ENCODE results near the gene CDH12. TPM values are rescaled to one million over a fixed set of nuclear protein-coding genes. Genes with fewer than 3 reads are reported as not detected.
"Not testable (repeated sequence)": the region's sequence is repeated elsewhere in the genome, so short reads cannot be mapped to it uniquely, and the experiment has no call there.

Gene CDH12
- total RNA-seq, 2 experiments from 2014 or later = not detected

- H3K27ac Mint-ChIP-seq; POLR2A ChIA-PET; ATAC-seq (ENCODE audit: low read depth); DNase-seq; H3K4me3 Mint-ChIP-seq; H3K9me3 Mint-ChIP-seq; H3K36me3 Mint-ChIP-seq; H3K4me1 Mint-ChIP-seq; H3K27me3 Mint-ChIP-seq: not testable (repeated sequence)
Measured at GRCh38 chr5:22139662-22140300, 713.4 kb downstream of the CDH12 start.

GRCh38 chr5:22111320-22111719, 741.8 kb downstream of the CDH12 start:
- Mint-ChIP-seq H3K4me3 (no peak overlapping the region), H3K27me3 (no peaks in the 10 kb centered on the region), H3K4me1 (no peaks in the 10 kb centered on the region), H3K9me3 (no peaks in the 10 kb centered on the region), H3K27ac (no peak overlapping the region), H3K36me3 (no peaks in the 10 kb centered on the region)
- ATAC-seq (ENCODE audit: low read depth) (no peak), DNase-seq (no peak)
- POLR2A ChIA-PET = no interaction called here

DNA sequence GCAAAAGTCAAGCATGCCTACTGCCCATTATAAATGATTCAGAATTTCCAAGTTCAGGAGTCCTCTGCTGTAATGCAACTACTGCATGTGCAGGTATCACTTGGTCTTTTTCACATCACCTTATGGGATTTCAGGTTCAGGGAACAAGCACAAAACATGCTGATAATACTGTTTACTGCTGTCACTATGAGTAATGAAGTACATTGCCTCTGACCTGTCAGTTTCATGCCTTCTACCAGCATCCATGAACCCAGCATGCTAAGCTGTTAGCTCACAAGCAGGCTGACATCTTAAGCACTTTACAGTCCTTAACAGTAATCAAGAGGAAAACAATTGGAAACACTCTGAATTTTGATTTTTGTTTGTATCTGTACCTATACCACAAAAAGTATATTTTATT, 743.8 kb downstream of the CDH12 start:
- H3K9me3 Mint-ChIP-seq = no peaks in the 10 kb centered on the region
- no peak for DNase-seq
- H3K27me3 Mint-ChIP-seq = no peaks in the 10 kb centered on the region
- H3K4me1 Mint-ChIP-seq = no peaks in the 10 kb centered on the region
- ATAC-seq (ENCODE audit: low read depth) = no peak
- H3K36me3 Mint-ChIP-seq = no peaks in the 10 kb centered on the region
- no peak overlapping the region for H3K27ac Mint-ChIP-seq
- no peak overlapping the region for H3K4me3 Mint-ChIP-seq
- POLR2A ChIA-PET = no interaction called here

- Mint-ChIP-seq H3K27me3 (no peaks in the 10 kb centered on the region), H3K36me3 (no peaks in the 10 kb centered on the region), H3K9me3 (no peaks in the 10 kb centered on the region), H3K4me3 (no peak overlapping the region), H3K4me1 (no peaks in the 10 kb centered on the region), H3K27ac (no peak overlapping the region)
- POLR2A ChIA-PET = no interaction called here
- ATAC-seq (ENCODE audit: low read depth) (no peak), DNase-seq (no peak)
Measured at GRCh38 chr5:22108545-22108944, 744.6 kb downstream of the CDH12 start.

DNA sequence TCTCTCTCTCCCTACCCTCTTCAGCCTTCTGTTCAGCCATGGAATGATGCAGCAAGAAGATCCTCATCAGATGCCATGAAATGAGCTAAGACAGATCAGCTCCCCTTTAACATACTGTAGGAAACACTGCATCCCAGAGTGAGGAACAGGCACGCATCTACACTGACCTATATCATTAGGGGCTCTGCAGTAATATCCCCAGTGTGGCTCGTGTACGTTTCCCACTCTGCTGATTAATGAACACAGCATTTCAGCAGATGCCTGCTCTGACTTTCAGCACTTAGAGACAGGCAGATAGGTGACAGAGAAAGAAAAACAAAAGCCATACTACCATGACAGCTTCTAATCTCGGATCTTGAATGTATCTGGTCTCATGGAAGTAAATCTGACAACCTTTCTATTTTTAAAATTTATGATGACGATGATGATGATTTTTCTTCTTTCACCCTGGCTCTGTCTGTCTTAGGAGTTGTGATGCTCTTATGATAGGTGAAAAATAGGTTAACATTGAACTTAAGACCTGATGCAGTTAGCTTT, 750.3 kb downstream of the CDH12 start:
- POLR2A ChIA-PET = no interaction called here
- no peak for ATAC-seq (ENCODE audit: low read depth)
- no peaks in the 10 kb centered on the region for H3K4me1 Mint-ChIP-seq
- no peaks in the 10 kb centered on the region for H3K9me3 Mint-ChIP-seq
- no peak overlapping the region for H3K27ac Mint-ChIP-seq
- no peak for DNase-seq
- no peaks in the 10 kb centered on the region for H3K27me3 Mint-ChIP-seq
- H3K4me3 Mint-ChIP-seq = no peak overlapping the region
- H3K36me3 Mint-ChIP-seq = no peaks in the 10 kb centered on the region

DNA sequence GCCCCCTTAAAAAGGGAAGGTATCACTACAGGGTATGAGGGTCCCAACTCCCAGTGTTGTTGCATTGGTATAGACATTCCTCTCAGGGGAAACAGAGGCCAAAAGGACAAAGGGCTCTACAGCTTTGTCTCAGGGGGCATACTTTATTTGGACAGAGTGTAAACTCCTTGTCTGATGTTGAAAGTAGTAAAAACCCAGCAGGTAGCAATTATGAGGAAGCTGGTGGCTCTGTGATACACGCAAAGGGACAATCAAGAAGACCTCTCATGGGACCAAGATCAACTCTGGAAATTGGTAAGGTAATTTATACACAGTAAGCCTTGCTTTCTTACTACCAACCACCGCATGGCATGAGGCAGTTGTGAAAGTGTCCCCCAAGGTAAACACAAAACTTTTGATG, 764.6 kb downstream of the CDH12 start:
- Mint-ChIP-seq H3K9me3 (no peaks in the 10 kb centered on the region), H3K27me3 (no peaks in the 10 kb centered on the region), H3K36me3 (no peaks in the 10 kb centered on the region), H3K4me1 (no peaks in the 10 kb centered on the region), H3K27ac (no peak overlapping the region), H3K4me3 (no peak overlapping the region)
- DNase-seq (no peak), ATAC-seq (ENCODE audit: low read depth) (no peak)
- POLR2A ChIA-PET = no interaction called here

- H3K36me3 Mint-ChIP-seq = no peaks in the 10 kb centered on the region
- no peaks in the 10 kb centered on the region for H3K4me1 Mint-ChIP-seq
- no peak overlapping the region for H3K4me3 Mint-ChIP-seq
- no peak overlapping the region for H3K27ac Mint-ChIP-seq
- POLR2A ChIA-PET = no interaction called here
- no peak for ATAC-seq (ENCODE audit: low read depth)
- no peak for DNase-seq
- no peaks in the 10 kb centered on the region for H3K9me3 Mint-ChIP-seq
- H3K27me3 Mint-ChIP-seq = no peaks in the 10 kb centered on the region
Measured at GRCh38 chr5:22079566-22079965, 773.6 kb downstream of the CDH12 start.

DNA sequence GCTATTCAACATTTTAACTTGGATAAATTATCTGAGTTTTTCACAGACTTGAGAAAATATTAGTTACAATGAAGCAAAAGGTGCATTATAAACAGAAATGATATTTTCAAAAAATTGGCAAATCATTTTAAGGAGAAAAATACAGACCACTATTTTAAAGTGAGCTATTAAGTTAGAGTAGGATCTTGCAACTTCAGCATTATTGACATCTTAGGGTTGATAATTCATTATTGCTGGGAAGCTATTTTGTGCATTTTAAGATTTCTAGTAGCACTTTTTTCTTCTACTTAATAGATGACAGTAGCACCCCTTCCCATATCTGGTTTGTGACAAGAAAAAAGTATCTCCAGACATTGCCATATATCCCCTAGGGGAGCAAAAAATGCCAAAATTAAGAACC, 774.1 kb downstream of the CDH12 start:
- H3K4me3 Mint-ChIP-seq = no peak overlapping the region
- peaks cover 2% of the 10 kb centered on the region for H3K9me3 Mint-ChIP-seq
- no peak for DNase-seq
- no peaks in the 10 kb centered on the region for H3K36me3 Mint-ChIP-seq
- no peak overlapping the region for H3K27ac Mint-ChIP-seq
- H3K27me3 Mint-ChIP-seq = no peaks in the 10 kb centered on the region
- H3K4me1 Mint-ChIP-seq = no peaks in the 10 kb centered on the region
- no peak for ATAC-seq (ENCODE audit: low read depth)
- POLR2A ChIA-PET = no interaction called here

GRCh38 chr5:22076586-22076985, 776.6 kb downstream of the CDH12 start:
- ATAC-seq (ENCODE audit: low read depth) (no peak), DNase-seq (no peak)
- Mint-ChIP-seq H3K4me3 (no peak overlapping the region), H3K27me3 (no peaks in the 10 kb centered on the region), H3K9me3 (peaks cover 2% of the 10 kb centered on the region), H3K4me1 (no peaks in the 10 kb centered on the region), H3K36me3 (no peaks in the 10 kb centered on the region), H3K27ac (no peak overlapping the region)
- POLR2A ChIA-PET = no interaction called here

DNA sequence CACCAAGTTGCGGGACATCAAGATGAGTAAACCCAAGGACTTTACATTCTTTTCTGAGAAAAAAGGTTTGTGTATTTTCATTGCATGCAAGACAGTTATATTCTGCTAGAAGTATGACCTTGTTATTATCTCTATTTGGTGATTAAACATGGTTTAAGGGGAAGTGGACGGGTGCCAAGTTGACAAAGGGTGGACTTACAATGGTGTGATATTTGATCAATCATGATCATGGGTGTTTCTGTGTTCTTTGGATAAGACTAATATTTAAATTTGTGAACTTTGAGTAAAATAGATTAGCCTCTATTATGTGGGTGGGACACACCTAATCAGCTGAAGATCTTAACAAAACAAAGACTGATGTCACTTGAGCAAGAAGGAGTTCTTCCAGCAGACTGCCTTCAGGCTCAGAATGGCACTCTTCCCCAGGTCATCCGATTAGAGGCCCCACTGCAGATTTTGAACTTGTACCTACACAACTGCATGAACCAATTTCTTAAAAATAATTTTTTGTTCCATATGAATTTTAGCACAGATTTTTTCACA, 782.9 kb downstream of the CDH12 start:
- H3K9me3 Mint-ChIP-seq = peaks cover 2% of the 10 kb centered on the region
- ATAC-seq (ENCODE audit: low read depth) (no peak), DNase-seq (no peak)
- no peaks in the 10 kb centered on the region for H3K27me3 Mint-ChIP-seq
- POLR2A ChIA-PET = no interaction called here
- no peak overlapping the region for H3K4me3 Mint-ChIP-seq
- no peak overlapping the region for H3K27ac Mint-ChIP-seq
- no peaks in the 10 kb centered on the region for H3K36me3 Mint-ChIP-seq
- no peaks in the 10 kb centered on the region for H3K4me1 Mint-ChIP-seq

DNA sequence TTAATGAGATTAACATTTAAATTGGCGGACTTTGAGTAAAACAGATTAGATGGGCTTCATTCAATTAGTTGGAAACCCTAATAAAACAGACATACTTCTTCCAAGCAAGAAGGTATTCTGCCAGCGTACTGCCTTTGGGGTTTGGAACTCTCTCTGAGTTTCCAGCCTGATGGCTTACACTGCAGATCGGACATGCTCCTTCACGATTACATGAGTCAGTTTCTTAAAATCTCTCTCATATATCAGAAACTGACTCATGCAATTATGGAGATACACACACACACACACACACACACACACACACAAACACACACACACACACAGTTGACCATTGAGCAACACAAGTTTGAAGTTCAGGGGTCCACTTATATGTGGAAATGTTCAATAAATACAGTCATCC, 789.4 kb downstream of the CDH12 start:
- H3K9me3 Mint-ChIP-seq = peaks cover 4% of the 10 kb centered on the region
- no peak overlapping the region for H3K4me3 Mint-ChIP-seq
- no peak for DNase-seq
- ATAC-seq (ENCODE audit: low read depth) = no peak
- H3K27ac Mint-ChIP-seq = no peak overlapping the region
- H3K27me3 Mint-ChIP-seq = no peaks in the 10 kb centered on the region
- no peaks in the 10 kb centered on the region for H3K4me1 Mint-ChIP-seq
- no peaks in the 10 kb centered on the region for H3K36me3 Mint-ChIP-seq
- POLR2A ChIA-PET = no interaction called here

DNA sequence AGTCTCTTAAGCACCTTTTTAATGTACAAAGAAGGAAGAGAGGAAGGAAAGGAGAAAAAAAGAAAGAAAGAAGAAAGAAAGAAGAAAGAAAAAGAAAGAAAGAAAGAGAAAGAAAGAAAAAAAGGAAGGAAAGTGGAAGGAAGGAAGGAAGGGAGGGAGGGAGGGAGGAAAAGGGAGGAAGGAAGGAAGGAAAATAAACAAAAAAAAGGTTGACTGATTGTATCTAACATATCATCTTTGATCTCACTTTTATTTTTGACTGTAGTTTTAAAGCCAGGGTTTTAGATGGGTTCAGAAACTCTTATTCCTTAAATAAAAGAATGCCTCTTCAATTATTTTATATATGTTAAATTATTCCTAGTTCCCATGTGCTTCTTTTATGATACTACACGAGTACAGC, 794.5 kb downstream of the CDH12 start:
- H3K36me3 Mint-ChIP-seq = no peaks in the 10 kb centered on the region

GRCh38 chr5:22057012-22057411, 796.1 kb downstream of the CDH12 start:
- Mint-ChIP-seq H3K27ac (no peak overlapping the region), H3K36me3 (no peaks in the 10 kb centered on the region), H3K9me3 (peaks cover 3% of the 10 kb centered on the region), H3K4me1 (no peaks in the 10 kb centered on the region), H3K4me3 (no peak overlapping the region), H3K27me3 (no peaks in the 10 kb centered on the region)
- POLR2A ChIA-PET = no interaction called here
- ATAC-seq (ENCODE audit: low read depth) = no peak
- DNase-seq = no peak

More for the DNA sequence above, 794.5 kb downstream of the CDH12 start:
- Mint-ChIP-seq H3K9me3 (peaks cover 2% of the 10 kb centered on the region), H3K4me3 (no peak overlapping the region), H3K27me3 (no peaks in the 10 kb centered on the region), H3K4me1 (no peaks in the 10 kb centered on the region), H3K27ac (no peak overlapping the region)
- ATAC-seq (ENCODE audit: low read depth) (no peak), DNase-seq (no peak)
- POLR2A ChIA-PET = no interaction called here

DNA sequence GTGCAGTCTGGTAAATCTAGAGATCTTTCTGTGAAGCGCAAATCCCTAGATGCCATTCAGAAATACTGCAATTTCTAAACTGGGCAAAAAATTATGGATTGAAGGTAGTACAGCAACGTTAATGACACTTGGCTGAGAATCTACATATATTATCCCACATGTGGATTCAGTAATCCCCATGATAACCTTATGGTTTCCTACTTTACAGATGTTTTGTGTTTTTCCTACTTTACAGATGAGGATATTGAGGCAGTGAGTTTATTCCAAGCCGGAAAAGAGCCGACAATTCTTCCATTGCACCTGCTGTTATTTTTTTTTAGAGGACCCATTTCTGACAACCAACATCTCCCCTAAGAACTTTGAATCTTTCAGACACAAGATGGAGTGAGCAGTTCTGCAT, 796.5 kb downstream of the CDH12 start:
- POLR2A ChIA-PET = no interaction called here
- ATAC-seq (ENCODE audit: low read depth) = no peak
- H3K4me3 Mint-ChIP-seq = no peak overlapping the region
- no peaks in the 10 kb centered on the region for H3K27me3 Mint-ChIP-seq
- H3K4me1 Mint-ChIP-seq = no peaks in the 10 kb centered on the region
- DNase-seq = no peak
- H3K27ac Mint-ChIP-seq = no peak overlapping the region
- H3K9me3 Mint-ChIP-seq = peaks cover 1% of the 10 kb centered on the region
- no peaks in the 10 kb centered on the region for H3K36me3 Mint-ChIP-seq
